Neural progenitor cell (in vitro differentiated cells): Measurements from ENCODE around the gene DENND5B. TPM values are rescaled to one million over a fixed set of nuclear protein-coding genes. Genes with fewer than 3 reads are reported as not detected.

Source experiments
- DNase-seq: peaks from one replicate; pipeline ENCODE4 v3.0.0-alpha.2; 2016; ENCODE audit warnings: low spot score
- H2AFZ ChIP-seq: fragments of 200-600 bp; sonication (generic); replicated peaks from 2 replicates; pipeline ENCODE4 v1.6.1; 2016; ENCODE audit warnings: antibody characterized with exemption
- H3F3A ChIP-seq: fragments of 200-600 bp; sonication (generic); 2 replicates; pipeline ENCODE4 v1.6.1; 2016; ENCODE audit warnings: antibody characterized with exemption, low read depth
- H3K27ac ChIP-seq: fragments of 200-600 bp; sonication (generic); 2 replicates; pipeline ENCODE4 v1.5.1; 2016; ENCODE audit warnings: mild to moderate bottlenecking
- H3K27me3 ChIP-seq: fragments of 200-600 bp; sonication (generic); 2 replicates; pipeline ENCODE4 v1.6.1; 2016; ENCODE audit warnings: mild to moderate bottlenecking, moderate library complexity
- H3K36me3 ChIP-seq: fragments of 200-600 bp; sonication (generic); 2 replicates; pipeline ENCODE4 v1.5.1; 2016
- H3K4me1 ChIP-seq: fragments of 200-600 bp; sonication (generic); 2 replicates; pipeline ENCODE4 v1.6.1; 2016; ENCODE audit warnings: mixed run types
- H3K4me2 ChIP-seq: fragments of 200-600 bp; sonication (generic); 2 replicates; pipeline ENCODE4 v1.6.1; 2016
- H3K4me3 ChIP-seq: fragments of 200-600 bp; sonication (generic); 2 replicates; pipeline ENCODE4 v1.5.1; 2016
- H3K79me2 ChIP-seq: fragments of 200-600 bp; sonication (generic); 2 replicates; pipeline ENCODE4 v1.6.1; 2016; ENCODE audit warnings: low read depth
- H3K9ac ChIP-seq: fragments of 200-600 bp; sonication (generic); 2 replicates; pipeline ENCODE4 v1.6.1; 2016
- H3K9me3 ChIP-seq: fragments of 200-600 bp; sonication (generic); 2 replicates; pipeline ENCODE4 v1.5.1; 2016; ENCODE audit warnings: low read depth
- H4K20me1 ChIP-seq: fragments of 200-600 bp; sonication (generic); 2 replicates; pipeline ENCODE4 v1.6.1; 2016; ENCODE audit warnings: low read depth
- H3K27ac Mint-ChIP-seq: 3 replicates; pipeline ENCODE4 v1.8.0; 2021; ENCODE audit warnings: mixed read lengths
- H3K27me3 Mint-ChIP-seq: 2 replicates; pipeline ENCODE4 v1.8.0; 2022; ENCODE audit warnings: low read depth, mild to moderate bottlenecking, inconsistent platforms, moderate library complexity, mixed read lengths; ENCODE audit not compliant: insufficient read depth
- H3K36me3 Mint-ChIP-seq: 3 replicates; pipeline ENCODE4 v1.8.0; 2021; ENCODE audit warnings: mixed read lengths
- H3K4me1 Mint-ChIP-seq: 3 replicates; pipeline ENCODE4 v1.8.0; 2021; ENCODE audit warnings: mixed read lengths
- H3K4me3 Mint-ChIP-seq: 3 replicates; pipeline ENCODE4 v1.8.0; 2021; ENCODE audit warnings: mild to moderate bottlenecking, moderate library complexity, mixed read lengths
- H3K9me3 Mint-ChIP-seq: 3 replicates; pipeline ENCODE4 v1.8.0; 2020; ENCODE audit warnings: mixed read lengths
- EZH2 ChIP-seq: fragments of 200-600 bp; sonication (generic); IDR thresholded peaks from 2 replicates; pipeline ENCODE4 v1.6.1; 2017; ENCODE audit warnings: antibody characterized with exemption, mild to moderate bottlenecking, moderate library complexity
- EZH2phosphoT487 ChIP-seq: fragments of 200-600 bp; sonication (generic); IDR thresholded peaks from 2 replicates; pipeline ENCODE4 v1.6.1; 2017; ENCODE audit warnings: antibody characterized with exemption
- total RNA-seq: library from RNA; depleted of rRNA; stranded (reverse); fragments of >200 nt; gene quantifications from 2 replicates; pipeline ENCODE4 v1.2.3, GENCODE V29; 2015; ENCODE audit warnings: low replicate concordance
- TF ChIP-seq, protein P1 (sequence below): fragments of 200-600 bp; sonication (generic); IDR thresholded peaks from 2 replicates; pipeline ENCODE4 v1.5.1; 2017; ENCODE audit warnings: antibody characterized with exemption, mild to moderate bottlenecking

DENND5B gene
- total RNA-seq, 1 donor from 2014 or later, result 24.2 TPM

GRCh38 chr12:31591380-31591901 is 505 bp upstream of the DENND5B start:
- peaks cover 28% of the 10 kb centered on the region for H3K4me1 Mint-ChIP-seq
- TF ChIP-seq EZH2phosphoT487 (no peak), EZH2 (no peak)
- TF ChIP-seq, protein P1, sequence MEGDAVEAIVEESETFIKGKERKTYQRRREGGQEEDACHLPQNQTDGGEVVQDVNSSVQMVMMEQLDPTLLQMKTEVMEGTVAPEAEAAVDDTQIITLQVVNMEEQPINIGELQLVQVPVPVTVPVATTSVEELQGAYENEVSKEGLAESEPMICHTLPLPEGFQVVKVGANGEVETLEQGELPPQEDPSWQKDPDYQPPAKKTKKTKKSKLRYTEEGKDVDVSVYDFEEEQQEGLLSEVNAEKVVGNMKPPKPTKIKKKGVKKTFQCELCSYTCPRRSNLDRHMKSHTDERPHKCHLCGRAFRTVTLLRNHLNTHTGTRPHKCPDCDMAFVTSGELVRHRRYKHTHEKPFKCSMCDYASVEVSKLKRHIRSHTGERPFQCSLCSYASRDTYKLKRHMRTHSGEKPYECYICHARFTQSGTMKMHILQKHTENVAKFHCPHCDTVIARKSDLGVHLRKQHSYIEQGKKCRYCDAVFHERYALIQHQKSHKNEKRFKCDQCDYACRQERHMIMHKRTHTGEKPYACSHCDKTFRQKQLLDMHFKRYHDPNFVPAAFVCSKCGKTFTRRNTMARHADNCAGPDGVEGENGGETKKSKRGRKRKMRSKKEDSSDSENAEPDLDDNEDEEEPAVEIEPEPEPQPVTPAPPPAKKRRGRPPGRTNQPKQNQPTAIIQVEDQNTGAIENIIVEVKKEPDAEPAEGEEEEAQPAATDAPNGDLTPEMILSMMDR, result no peak
- peaks cover 8% of the 10 kb centered on the region for H3K4me1 ChIP-seq
- H3K27me3 ChIP-seq, result peaks cover 27% of the 10 kb centered on the region
- H3K27ac Mint-ChIP-seq, result peak overlapping the region; percentile 96
- DNase-seq, result peak; percentile 36
- no peaks in the 10 kb centered on the region for H3K9me3 ChIP-seq
- H3K4me3 Mint-ChIP-seq, result peak overlapping the region; percentile 97
- peak overlapping the region; percentile 74 for H2AFZ ChIP-seq
- H4K20me1 ChIP-seq, result peaks cover 25% of the 10 kb centered on the region
- H3K4me2 ChIP-seq, result peak overlapping the region; percentile 97
- no peaks in the 10 kb centered on the region for H3K27me3 Mint-ChIP-seq
- H3K27ac ChIP-seq, result no peak overlapping the region
- H3K9me3 Mint-ChIP-seq, result peaks cover 6% of the 10 kb centered on the region
- peaks cover 3% of the 10 kb centered on the region for H3F3A ChIP-seq
- peaks cover 35% of the 10 kb centered on the region for H3K79me2 ChIP-seq
- H3K36me3 ChIP-seq, result no peaks in the 10 kb centered on the region
- H3K4me3 ChIP-seq, result peak overlapping the region; percentile 86
- peaks cover 10% of the 10 kb centered on the region for H3K36me3 Mint-ChIP-seq
- H3K9ac ChIP-seq, result no peak overlapping the region

GRCh38 chr12:31589904-31590641 is 863 bp downstream of the DENND5B start:
- H3K9ac ChIP-seq, result no peak overlapping the region
- H3K4me2 ChIP-seq, result peak overlapping the region; percentile 97
- H3K27ac Mint-ChIP-seq, result peak overlapping the region; percentile 98
- no peaks in the 10 kb centered on the region for H3K36me3 ChIP-seq
- peaks cover 31% of the 10 kb centered on the region for H4K20me1 ChIP-seq
- H3K9me3 Mint-ChIP-seq, result peaks cover 6% of the 10 kb centered on the region
- H3K36me3 Mint-ChIP-seq, result peaks cover 10% of the 10 kb centered on the region
- peaks cover 49% of the 10 kb centered on the region for H3K79me2 ChIP-seq
- no peaks in the 10 kb centered on the region for H3K9me3 ChIP-seq
- H3F3A ChIP-seq, result peaks cover 3% of the 10 kb centered on the region
- peak overlapping the region; percentile 97 for H3K4me3 Mint-ChIP-seq
- peak overlapping the region; percentile 52 for H3K27ac ChIP-seq
- H3K27me3 ChIP-seq, result peaks cover 27% of the 10 kb centered on the region
- peak; percentile 84 for DNase-seq
- H3K4me1 Mint-ChIP-seq, result peaks cover 33% of the 10 kb centered on the region
- TF ChIP-seq, protein P1, result no peak
- TF ChIP-seq EZH2phosphoT487, result no peak
- TF ChIP-seq EZH2, result no peak
- H3K27me3 Mint-ChIP-seq, result no peaks in the 10 kb centered on the region
- peak overlapping the region; percentile 86 for H2AFZ ChIP-seq
- H3K4me3 ChIP-seq, result peak overlapping the region; percentile 86
- H3K4me1 ChIP-seq, result peaks cover 12% of the 10 kb centered on the region

- H3K27ac ChIP-seq, result no peak overlapping the region
- peaks cover 27% of the 10 kb centered on the region for H3K27me3 ChIP-seq
- Mint-ChIP-seq H3K27me3 (no peaks in the 10 kb centered on the region), H3K36me3 (peaks cover 10% of the 10 kb centered on the region), H3K27ac (peak overlapping the region; percentile 98), H3K9me3 (peaks cover 6% of the 10 kb centered on the region), H3K4me3 (peak overlapping the region; percentile 97), H3K4me1 (peaks cover 33% of the 10 kb centered on the region)
- no peaks in the 10 kb centered on the region for H3K36me3 ChIP-seq
- peaks cover 15% of the 10 kb centered on the region for H3K4me1 ChIP-seq
- peaks cover 3% of the 10 kb centered on the region for H3F3A ChIP-seq
- no peak for TF ChIP-seq EZH2phosphoT487
- TF ChIP-seq, protein P1, result no peak
- TF ChIP-seq EZH2, result no peak
- peak; percentile 77 for DNase-seq
- H3K79me2 ChIP-seq, result peaks cover 52% of the 10 kb centered on the region
- H3K4me3 ChIP-seq, result peak overlapping the region; percentile 86
- H4K20me1 ChIP-seq, result peaks cover 31% of the 10 kb centered on the region
- no peak overlapping the region for H3K9ac ChIP-seq
- H2AFZ ChIP-seq, result peak overlapping the region; percentile 86
- H3K4me2 ChIP-seq, result peak overlapping the region; percentile 97
- no peaks in the 10 kb centered on the region for H3K9me3 ChIP-seq
Measured at GRCh38 chr12:31589598-31589903, 1.4 kb downstream of the DENND5B start.
